Endothelial cell of umbilical vein (primary cell): ENCODE measurements around the gene NHLRC4. TPM values are rescaled to one million over a fixed set of nuclear protein-coding genes. Genes with fewer than 3 reads are reported as not detected.

Experiments used
- BruUV-seq: library from RNA; stranded (reverse); fragments of 400-500 nt; replicated peaks from 2 replicates; lab custom pipeline; 2021; lab: Mats Ljungman, UMichigan
- CTCF ChIA-PET: fragments of 300-600, 350-600 bp; sonication (Branson Sonifier 250); formaldehyde crosslinking; loops from one replicate; lab custom pipeline; 2021; ENCODE audit warnings: antibody characterized with exemption, inconsistent platforms; lab: Charles Lee
- POLR2A ChIA-PET: fragments of 300-600, 350-600 bp; sonication (Branson Sonifier 250); formaldehyde crosslinking; loops from one replicate; lab custom pipeline; 2021; ENCODE audit warnings: antibody characterized with exemption, inconsistent platforms; lab: Charles Lee
- DNase-seq: peaks from one replicate; pipeline ENCODE4 v3.0.0-alpha.2; 2011; ENCODE audit warnings: low read depth, low spot score
- FAIRE-seq: peaks from 2 replicates; lab custom pipeline; 2011; peaks lifted over from hg19 to GRCh38; lab: Jason Lieb, UNC
- H2AFZ ChIP-seq: 2 replicates; pipeline ENCODE4 v1.6.0; 2012; ENCODE audit warnings: low read depth, low read length, control low read depth, inconsistent platforms
- H3K27ac ChIP-seq: 2 replicates; pipeline ENCODE4 v1.5.1; 2011; ENCODE audit warnings: low read depth, mild to moderate bottlenecking, control low read depth, low read length, moderate library complexity; ENCODE audit not compliant: insufficient read depth
- H3K27me3 ChIP-seq, 2 experiments: 2 replicates each; pipeline versions ENCODE4 v1.6.0 to v1.6.1; 2011; ENCODE audit warnings: low read length in 2 of 2, mixed read lengths in 1 of 2; ENCODE audit not compliant: control insufficient read depth in 2 of 2, insufficient read depth in 2 of 2
- H3K36me3 ChIP-seq, 2 experiments: 2 replicates in 1 of 2; 3 replicates in 1 of 2; pipeline ENCODE4 v1.5.1; 2011; ENCODE audit warnings: low read length in 2 of 2, mild to moderate bottlenecking in 1 of 2, moderate library complexity in 1 of 2; ENCODE audit not compliant: control insufficient read depth in 2 of 2, insufficient read depth in 2 of 2; ENCODE audit errors: extremely low read depth in 1 of 2
- H3K4me1 ChIP-seq: 3 replicates; pipeline ENCODE4 v1.5.1; 2011; ENCODE audit warnings: mild to moderate bottlenecking, low read length; ENCODE audit not compliant: control insufficient read depth, insufficient read depth; ENCODE audit errors: extremely low read depth
- H3K4me2 ChIP-seq: 2 replicates; pipeline ENCODE4 v1.6.1; 2011; ENCODE audit warnings: low read length, control low read depth, mixed read lengths; ENCODE audit not compliant: insufficient read depth
- H3K4me3 ChIP-seq, 3 experiments: fragments of 200-600 bp in 1 of 3; sonication (generic), shearing (Covaris generic) in 1 of 3; replicated peaks in 1 of 3; 2 replicates each; pipeline ENCODE4 v1.5.1; 2011 to 2016; ENCODE audit warnings: control low read depth in 3 of 3, low read length in 3 of 3, mild to moderate bottlenecking in 2 of 3, inconsistent platforms in 1 of 3, low read depth in 1 of 3, moderate library complexity in 1 of 3; ENCODE audit not compliant: insufficient read depth in 1 of 3
- H3K79me2 ChIP-seq: 2 replicates; pipeline ENCODE4 v1.6.0; 2012; ENCODE audit warnings: low read length, inconsistent platforms; ENCODE audit not compliant: control insufficient read depth, insufficient read depth
- H3K9ac ChIP-seq: replicated peaks from 2 replicates; pipeline ENCODE3; 2011; ENCODE audit warnings: low read length, control low read depth; ENCODE audit not compliant: insufficient read depth; ENCODE audit errors: extremely low read depth
- H3K9me1 ChIP-seq: replicated peaks from 3 replicates; pipeline ENCODE4 v1.6.0; 2011; ENCODE audit warnings: mild to moderate bottlenecking, low read length; ENCODE audit not compliant: control insufficient read depth, insufficient read depth; ENCODE audit errors: extremely low read depth
- H3K9me3 ChIP-seq: replicated peaks from 2 replicates; pipeline ENCODE4 v1.5.1; 2012; ENCODE audit warnings: low read length, inconsistent platforms; ENCODE audit not compliant: control insufficient read depth, insufficient read depth
- H4K20me1 ChIP-seq: replicated peaks from 2 replicates; pipeline ENCODE3; 2011; ENCODE audit warnings: mild to moderate bottlenecking, low read length; ENCODE audit not compliant: control insufficient read depth, insufficient read depth; ENCODE audit errors: extremely low read depth
- POLR2AphosphoS5 ChIP-seq: IDR thresholded peaks from 2 replicates; pipeline ENCODE4 v1.6.1; 2012; ENCODE audit warnings: low read depth, mild to moderate bottlenecking, control low read depth, low read length, moderate library complexity; ENCODE audit not compliant: insufficient read depth
- dilution Hi-C: fragments of 300-500 bp; cut with MboI; formaldehyde crosslinking; loops from one replicate; pipeline ENCODE4 v1.15.0; 2019; ENCODE audit warnings: low sequenced_read_pairs; ENCODE audit not compliant: extremely low pct_ligation_motif_present
- intact Hi-C: fragments of 100-400 bp; cut with micrococcal nuclease; formaldehyde crosslinking; loops from one replicate; pipeline ENCODE4 v1.10.0; 2022
- polyA plus RNA-seq, 4 experiments: library from polyadenylated mRNA; depleted of rRNA in 3 of 4; stranded (reverse) in 3 of 4; unstranded in 1 of 4; fragments of >200 nt; gene quantifications; 2 replicates each; pipeline versions ENCODE4 v1.2.1 to v1.2.3, GENCODE V29; 2011 to 2012; ENCODE audit warnings: missing spikeins in 1 of 4
- total RNA-seq: library from RNA; stranded (reverse); gene quantifications from 2 replicates; pipeline ENCODE4 v1.2.3, GENCODE V29; 2021
- TF ChIP-seq, protein P1 (sequence below), 2 donors: IDR thresholded peaks; 1 replicate in 1 of 2; 2 replicates in 1 of 2; pipeline ENCODE4 v1.5.1; 2011; ENCODE audit warnings: low read length in 2 of 2, mild to moderate bottlenecking in 2 of 2, moderate library complexity in 2 of 2, control low read depth in 1 of 2, inconsistent platforms in 1 of 2, low read depth in 1 of 2; ENCODE audit not compliant: insufficient read depth in 1 of 2; ENCODE audit errors: extremely low read depth in 1 of 2
- TF ChIP-seq, protein P2 (sequence below): IDR thresholded peaks from 2 replicates; pipeline ENCODE4 v1.6.1; 2011; ENCODE audit not compliant: insufficient read depth, insufficient read length

NHLRC4 gene
- total and polyA plus RNA-seq, 2 donors (not counting 3 experiments of a cell fraction or from before 2014, with no cell fraction given), result 0.73 to 0.94 TPM

DNA sequence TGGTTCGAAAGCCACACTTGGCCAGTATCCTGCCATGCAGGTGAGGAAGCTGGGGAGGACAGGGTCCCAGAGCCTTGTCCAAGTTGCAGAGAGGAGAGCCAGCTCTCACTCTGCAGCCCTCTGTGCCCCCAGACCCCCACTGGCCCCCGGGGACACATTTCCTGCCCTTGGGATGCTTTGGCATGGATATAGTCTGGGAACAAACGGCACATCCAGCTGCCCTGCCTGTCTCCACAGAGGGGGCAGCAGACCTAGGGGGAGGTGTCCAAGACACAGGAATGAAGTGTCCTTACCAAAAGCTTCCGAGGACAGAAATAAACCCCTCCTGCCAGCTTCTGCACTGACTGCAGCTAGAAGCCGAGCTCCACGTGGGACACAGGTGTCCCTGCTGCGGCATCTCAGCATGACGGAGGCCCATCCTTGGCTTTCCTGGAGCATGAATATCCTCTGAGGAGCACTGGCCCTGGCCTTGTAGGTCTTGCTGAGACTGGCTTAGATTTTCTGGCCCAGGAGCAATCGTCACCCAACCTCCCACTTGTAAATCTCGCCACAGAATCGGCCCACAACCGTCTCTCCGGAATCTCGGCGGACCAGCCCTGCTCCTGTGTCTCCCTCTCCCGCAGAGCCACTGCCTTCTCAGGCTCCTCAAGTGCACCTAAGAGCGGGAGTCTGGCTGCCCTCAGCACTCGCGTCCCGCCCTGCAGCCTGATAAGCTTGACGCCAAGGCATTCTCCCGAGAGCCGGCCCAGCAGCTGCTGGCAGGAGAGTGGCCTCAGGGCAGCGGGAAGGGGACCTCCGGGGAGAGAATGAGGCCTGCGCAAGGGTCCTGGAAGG lies 40.4 kb upstream of the NHLRC4 start:
- DNase-seq, result no peak
- H2AFZ ChIP-seq, result no peak overlapping the region
- peaks cover 35% of the 10 kb centered on the region for H3K4me1 ChIP-seq
- H4K20me1 ChIP-seq, result no peaks in the 10 kb centered on the region
- H3K27ac ChIP-seq, result peak overlapping the region; percentile 90
- H3K36me3 ChIP-seq, result peaks cover 1 to 2% of the 10 kb centered on the region in 2 experiments
- FAIRE-seq, result peak; percentile 38
- H3K9ac ChIP-seq, result peak overlapping the region; percentile 80
- TSS peak; percentile 41 for BruUV-seq
- dilution Hi-C loops, result no loop called here
- ChIA-PET POLR2A (interaction anchor here (0.6 kb wide), 1 partner anchor 61 kb away, joined by 12 read pairs; no protein-coding TSS in a partner anchor), CTCF (interaction anchor here (0.7 to 1.2 kb wide), 4 partner anchors 17 to 134 kb away, joined by 3 read pairs; no protein-coding TSS in a partner anchor)
- no peaks in the 10 kb centered on the region for H3K9me3 ChIP-seq
- H3K27me3 ChIP-seq, result no peaks in the 10 kb centered on the region
- TF ChIP-seq, protein P1, sequence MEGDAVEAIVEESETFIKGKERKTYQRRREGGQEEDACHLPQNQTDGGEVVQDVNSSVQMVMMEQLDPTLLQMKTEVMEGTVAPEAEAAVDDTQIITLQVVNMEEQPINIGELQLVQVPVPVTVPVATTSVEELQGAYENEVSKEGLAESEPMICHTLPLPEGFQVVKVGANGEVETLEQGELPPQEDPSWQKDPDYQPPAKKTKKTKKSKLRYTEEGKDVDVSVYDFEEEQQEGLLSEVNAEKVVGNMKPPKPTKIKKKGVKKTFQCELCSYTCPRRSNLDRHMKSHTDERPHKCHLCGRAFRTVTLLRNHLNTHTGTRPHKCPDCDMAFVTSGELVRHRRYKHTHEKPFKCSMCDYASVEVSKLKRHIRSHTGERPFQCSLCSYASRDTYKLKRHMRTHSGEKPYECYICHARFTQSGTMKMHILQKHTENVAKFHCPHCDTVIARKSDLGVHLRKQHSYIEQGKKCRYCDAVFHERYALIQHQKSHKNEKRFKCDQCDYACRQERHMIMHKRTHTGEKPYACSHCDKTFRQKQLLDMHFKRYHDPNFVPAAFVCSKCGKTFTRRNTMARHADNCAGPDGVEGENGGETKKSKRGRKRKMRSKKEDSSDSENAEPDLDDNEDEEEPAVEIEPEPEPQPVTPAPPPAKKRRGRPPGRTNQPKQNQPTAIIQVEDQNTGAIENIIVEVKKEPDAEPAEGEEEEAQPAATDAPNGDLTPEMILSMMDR (IDR thresholded peaks at IDR 0.05; ENCODE audit: extremely low read depth in 1 of 2, insufficient read depth in 1 of 2, low read depth in 1 of 2, low read length in 2 of 2), result no peak
- TF ChIP-seq, protein P2, sequence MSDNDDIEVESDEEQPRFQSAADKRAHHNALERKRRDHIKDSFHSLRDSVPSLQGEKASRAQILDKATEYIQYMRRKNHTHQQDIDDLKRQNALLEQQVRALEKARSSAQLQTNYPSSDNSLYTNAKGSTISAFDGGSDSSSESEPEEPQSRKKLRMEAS, result no peak
- TF ChIP-seq POLR2AphosphoS5, result peak; percentile 3
- peaks cover 46% of the 10 kb centered on the region for H3K79me2 ChIP-seq
- intact Hi-C loops, result loop anchor here (1.0 to 5.0 kb wide), 3 partner anchors 41 to 130 kb away; partner anchors contain the start of genes NHLRC4, NME4, PIGQ and RAB11FIP3
- H3K4me3 ChIP-seq, result peak overlapping the region; percentile 37 to 81 (median 53)
- H3K4me2 ChIP-seq, result peak overlapping the region; percentile 73
- H3K9me1 ChIP-seq, result no peaks in the 10 kb centered on the region
